HCT116 (cell line): Measurements from ENCODE around the gene CACNA1E. TPM values are rescaled to one million over a fixed set of nuclear protein-coding genes. Genes with fewer than 3 reads are reported as not detected.

Source experiments
- ATAC-seq: fragments of 200-7000 bp; cut with Tn5 transposase; 2 replicates; pipeline ENCODE4 v1.9.1; 2020; ENCODE audit warnings: mild to moderate bottlenecking, moderate library complexity
- BruUV-seq: library from RNA; stranded (reverse); fragments of 400-500 nt; replicated peaks from 2 replicates; lab custom pipeline; 2021; lab: Mats Ljungman, UMichigan
- CTCF ChIA-PET: fragments of 300-600 bp; sonication (Branson Sonifier 250); formaldehyde crosslinking; loops from one replicate; lab custom pipeline; 2021; ENCODE audit warnings: antibody characterized with exemption; lab: Charles Lee
- POLR2A ChIA-PET: fragments of 300-600, 350-600 bp; sonication (Branson Sonifier 250); formaldehyde crosslinking; loops from one replicate; lab custom pipeline; 2021; ENCODE audit warnings: antibody characterized with exemption; lab: Charles Lee
- RAD21 ChIA-PET, 2 experiments: fragments of 300-600 bp; sonication (Branson Sonifier 250); formaldehyde crosslinking; loops; one replicate each; lab custom pipeline; 2023; ENCODE audit warnings: low total read pairs in 2 of 2; ENCODE audit not compliant: uncharacterized antibody in 2 of 2, unreplicated experiment in 2 of 2, low non-redundant PET in 1 of 2; lab: Charles Lee
- DNase-seq: peaks from one replicate; pipeline ENCODE4 v3.0.0-alpha.2; 2010; ENCODE audit warnings: low read depth, low spot score
- H2AFZ ChIP-seq: fragments of 200-600 bp; shearing (Covaris generic), sonication (generic); 2 replicates; pipeline ENCODE4 v1.6.1; 2017; ENCODE audit warnings: low read depth, mixed run types, mixed read lengths, antibody characterized with exemption, low read length; ENCODE audit not compliant: poor library complexity, severe bottlenecking
- H3K27ac ChIP-seq: 2 replicates; pipeline ENCODE4 v1.5.1; 2012; ENCODE audit warnings: low read depth, low read length
- H3K27me3 ChIP-seq: fragments of 200-600 bp; sonication (generic); 2 replicates; pipeline ENCODE4 v1.6.1; 2016; ENCODE audit warnings: mixed run types, low read length, mixed read lengths; ENCODE audit not compliant: insufficient read depth
- H3K36me3 ChIP-seq, 2 experiments: fragments of 200-500 bp in 1 of 2; fragments of 200-600 bp in 1 of 2; sonication (Bioruptor generic) in 1 of 2; sonication (generic) in 1 of 2; 2 replicates each; pipeline versions ENCODE4 v1.5.1 to v1.6.1; 2014 to 2016; ENCODE audit warnings: low read length in 2 of 2, inconsistent platforms in 1 of 2, mixed read lengths in 1 of 2, mixed run types in 1 of 2; ENCODE audit not compliant: insufficient read depth in 2 of 2, control insufficient read depth in 1 of 2
- H3K4me1 ChIP-seq, 2 experiments: fragments of 200-600 bp in 1 of 2; sonication (generic) in 1 of 2; 2 replicates each; pipeline versions ENCODE4 v1.5.1 to v1.6.1; 2012 to 2017; ENCODE audit warnings: low read length in 2 of 2, inconsistent platforms in 1 of 2, mild to moderate bottlenecking in 1 of 2, mixed read lengths in 1 of 2, mixed run types in 1 of 2, moderate library complexity in 1 of 2; ENCODE audit not compliant: insufficient read depth in 2 of 2, control insufficient read depth in 1 of 2
- H3K4me2 ChIP-seq: fragments of 200-600 bp; sonication (generic); 2 replicates; pipeline ENCODE4 v1.6.1; 2017; ENCODE audit warnings: mixed run types, low read length, mixed read lengths
- H3K4me3 ChIP-seq, 2 experiments: fragments of 200-600 bp in 1 of 2; sonication (generic) in 1 of 2; replicated peaks in 1 of 2; 2 replicates each; pipeline ENCODE4 v1.5.1; 2011 to 2016; ENCODE audit warnings: low read length in 2 of 2, control low read depth in 1 of 2, low read depth in 1 of 2, mild to moderate bottlenecking in 1 of 2, mixed read lengths in 1 of 2, mixed run types in 1 of 2
- H3K79me2 ChIP-seq: fragments of 200-600 bp; sonication (generic); 2 replicates; pipeline ENCODE4 v1.6.1; 2017; ENCODE audit warnings: mild to moderate bottlenecking, mixed run types, low read length, moderate library complexity, mixed read lengths; ENCODE audit not compliant: insufficient read depth
- H3K9ac ChIP-seq: fragments of 200-600 bp; sonication (generic); 2 replicates; pipeline ENCODE4 v1.6.1; 2016; ENCODE audit warnings: low read length, mixed read lengths
- H3K9me2 ChIP-seq: fragments of 200-600 bp; sonication (generic), shearing (Covaris generic); 2 replicates; pipeline ENCODE4 v1.6.1; 2017; ENCODE audit warnings: mixed run types, mild to moderate bottlenecking, moderate library complexity; ENCODE audit not compliant: insufficient read depth
- H3K9me3 ChIP-seq, 2 experiments: fragments of 200-500 bp in 1 of 2; fragments of 200-600 bp in 1 of 2; sonication (Bioruptor generic) in 1 of 2; sonication (generic) in 1 of 2; 2 replicates each; pipeline ENCODE4 v1.6.1; 2014 to 2017; ENCODE audit warnings: low read length in 2 of 2, mixed read lengths in 2 of 2, inconsistent platforms in 1 of 2, low read depth in 1 of 2, mild to moderate bottlenecking in 1 of 2, mixed run types in 1 of 2, moderate library complexity in 1 of 2; ENCODE audit not compliant: control insufficient read depth in 1 of 2, insufficient read depth in 1 of 2
- H4K20me1 ChIP-seq: fragments of 200-600 bp; sonication (generic), shearing (Covaris generic); 2 replicates; pipeline ENCODE4 v1.6.1; 2017; ENCODE audit warnings: mixed run types, mild to moderate bottlenecking, moderate library complexity; ENCODE audit not compliant: insufficient read depth
- CBX3 ChIP-seq: IDR thresholded peaks from 2 replicates; pipeline ENCODE4 v1.6.1; 2012; ENCODE audit warnings: low read depth
- CEBPB ChIP-seq: IDR thresholded peaks from 2 replicates; pipeline ENCODE4 v1.6.1; 2012; ENCODE audit warnings: low read depth
- EGR1 ChIP-seq: IDR thresholded peaks from 2 replicates; pipeline ENCODE4 v1.6.1; 2012; ENCODE audit warnings: low read depth
- ELF1 ChIP-seq: IDR thresholded peaks from 2 replicates; pipeline ENCODE4 v1.6.1; 2012; ENCODE audit warnings: low read depth, borderline replicate concordance
- EZH2phosphoT487 ChIP-seq: fragments of 200-600 bp; IDR thresholded peaks from 2 replicates; pipeline ENCODE4 v1.6.1; 2018; ENCODE audit warnings: antibody characterized with exemption, borderline replicate concordance
- FOSL1 ChIP-seq: IDR thresholded peaks from 2 replicates; pipeline ENCODE4 v1.6.1; 2012; ENCODE audit warnings: low read depth
- POLR2A ChIP-seq: IDR thresholded peaks from 2 replicates; pipeline ENCODE4 v1.7.0; 2011; ENCODE audit warnings: borderline replicate concordance; ENCODE audit not compliant: insufficient read depth, insufficient read length; ENCODE audit errors: extremely low read depth
- RAD21 ChIP-seq: IDR thresholded peaks from 2 replicates; pipeline ENCODE4 v1.6.1; 2012; ENCODE audit warnings: low read depth, mild to moderate bottlenecking
- SIN3A ChIP-seq: IDR thresholded peaks from 2 replicates; pipeline ENCODE4 v1.6.1; 2012; ENCODE audit warnings: low read depth
- SP1 ChIP-seq: IDR thresholded peaks from 2 replicates; pipeline ENCODE4 v1.6.1; 2012; ENCODE audit warnings: low read depth
- SRF ChIP-seq: IDR thresholded peaks from 2 replicates; pipeline ENCODE4 v1.6.1; 2012; ENCODE audit warnings: low read depth
- TCF7L2 ChIP-seq: IDR thresholded peaks from 2 replicates; pipeline ENCODE4 v1.7.0; 2011; ENCODE audit warnings: borderline replicate concordance, inconsistent platforms; ENCODE audit not compliant: insufficient read depth, insufficient read length; ENCODE audit errors: extremely low read depth
- YY1 ChIP-seq: IDR thresholded peaks from 2 replicates; pipeline ENCODE4 v1.6.1; 2011; ENCODE audit warnings: low read length, low read depth, moderate library complexity, mild to moderate bottlenecking; ENCODE audit not compliant: insufficient replicate concordance; ENCODE audit errors: extremely low read depth
- intact Hi-C: fragments of 100-400 bp; cut with micrococcal nuclease; formaldehyde crosslinking; loops from 2 replicates; pipeline ENCODE4 v1.10.0; 2022
- total RNA-seq: library from RNA; stranded (reverse); gene quantifications from one replicate; pipeline ENCODE4 v1.2.1, GENCODE V29; 2021; ENCODE audit not compliant: unreplicated experiment
- TF ChIP-seq, protein P1 (sequence below): IDR thresholded peaks from 2 replicates; pipeline ENCODE4 v1.6.1; 2012; ENCODE audit warnings: low read depth
- TF ChIP-seq, protein P2 (sequence below): IDR thresholded peaks from 2 replicates; pipeline ENCODE4 v1.6.1; 2012
- TF ChIP-seq, protein P3 (sequence below): IDR thresholded peaks from 2 replicates; pipeline ENCODE4 v1.6.1; 2012

The CACNA1E gene
- total RNA-seq, 1 experiment from 2014 or later = 0.02 TPM

DNA sequence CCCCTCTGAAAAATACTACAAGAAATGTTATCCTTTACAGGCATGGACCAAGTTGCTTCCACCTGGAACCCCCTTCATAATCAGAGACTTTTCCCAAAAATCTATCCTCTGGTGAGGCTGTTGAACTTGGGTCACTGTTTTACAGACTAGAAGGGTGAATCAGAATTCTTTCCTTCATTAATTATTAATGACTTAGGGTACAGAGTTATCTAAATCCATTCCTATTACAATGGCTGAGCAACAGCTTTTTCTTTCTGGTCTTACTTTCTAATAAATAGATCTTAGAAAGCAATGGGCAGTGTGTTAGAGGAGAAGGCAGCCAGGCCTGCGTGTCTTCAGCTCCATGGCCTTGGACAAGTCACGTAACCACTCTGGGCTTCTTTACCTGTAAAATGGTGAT, 294.0 kb downstream of the CACNA1E start:
- CTCF ChIA-PET = no interaction called here
- BruUV-seq = no TSS peak
- no peak overlapping the region for H3K4me2 ChIP-seq

More for the DNA sequence above, 294.0 kb downstream of the CACNA1E start:
- Histone ChIP-seq H2AFZ (no peak overlapping the region), H4K20me1 (no peaks in the 10 kb centered on the region), H3K9ac (no peak overlapping the region), H3K9me3 (no peaks in the 10 kb centered on the region), H3K4me3 (no peak overlapping the region), H3K79me2 (no peaks in the 10 kb centered on the region), H3K9me2 (no peaks in the 10 kb centered on the region; the same call in 1 of the 2 replicates), H3K27me3 (peaks cover 53% of the 10 kb centered on the region), H3K36me3 (no peaks in the 10 kb centered on the region), H3K4me1 (no peaks in the 10 kb centered on the region), H3K27ac (no peak overlapping the region)
- intact Hi-C loops = no loop called here
- no peak for ATAC-seq
- ChIA-PET POLR2A (no interaction called here), RAD21 (no interaction called here)
- DNase-seq = no peak
- TF ChIP-seq CEBPB (no peak), POLR2A (no peak), TCF7L2 (no peak), SP1 (no peak), EGR1 (no peak), SRF (no peak), CBX3 (no peak), YY1 (no peak), FOSL1 (no peak), SIN3A (no peak), RAD21 (no peak), EZH2phosphoT487 (no peak), ELF1 (no peak)
- TF ChIP-seq, protein P1, sequence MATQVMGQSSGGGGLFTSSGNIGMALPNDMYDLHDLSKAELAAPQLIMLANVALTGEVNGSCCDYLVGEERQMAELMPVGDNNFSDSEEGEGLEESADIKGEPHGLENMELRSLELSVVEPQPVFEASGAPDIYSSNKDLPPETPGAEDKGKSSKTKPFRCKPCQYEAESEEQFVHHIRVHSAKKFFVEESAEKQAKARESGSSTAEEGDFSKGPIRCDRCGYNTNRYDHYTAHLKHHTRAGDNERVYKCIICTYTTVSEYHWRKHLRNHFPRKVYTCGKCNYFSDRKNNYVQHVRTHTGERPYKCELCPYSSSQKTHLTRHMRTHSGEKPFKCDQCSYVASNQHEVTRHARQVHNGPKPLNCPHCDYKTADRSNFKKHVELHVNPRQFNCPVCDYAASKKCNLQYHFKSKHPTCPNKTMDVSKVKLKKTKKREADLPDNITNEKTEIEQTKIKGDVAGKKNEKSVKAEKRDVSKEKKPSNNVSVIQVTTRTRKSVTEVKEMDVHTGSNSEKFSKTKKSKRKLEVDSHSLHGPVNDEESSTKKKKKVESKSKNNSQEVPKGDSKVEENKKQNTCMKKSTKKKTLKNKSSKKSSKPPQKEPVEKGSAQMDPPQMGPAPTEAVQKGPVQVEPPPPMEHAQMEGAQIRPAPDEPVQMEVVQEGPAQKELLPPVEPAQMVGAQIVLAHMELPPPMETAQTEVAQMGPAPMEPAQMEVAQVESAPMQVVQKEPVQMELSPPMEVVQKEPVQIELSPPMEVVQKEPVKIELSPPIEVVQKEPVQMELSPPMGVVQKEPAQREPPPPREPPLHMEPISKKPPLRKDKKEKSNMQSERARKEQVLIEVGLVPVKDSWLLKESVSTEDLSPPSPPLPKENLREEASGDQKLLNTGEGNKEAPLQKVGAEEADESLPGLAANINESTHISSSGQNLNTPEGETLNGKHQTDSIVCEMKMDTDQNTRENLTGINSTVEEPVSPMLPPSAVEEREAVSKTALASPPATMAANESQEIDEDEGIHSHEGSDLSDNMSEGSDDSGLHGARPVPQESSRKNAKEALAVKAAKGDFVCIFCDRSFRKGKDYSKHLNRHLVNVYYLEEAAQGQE = no peak
- TF ChIP-seq, protein P2, sequence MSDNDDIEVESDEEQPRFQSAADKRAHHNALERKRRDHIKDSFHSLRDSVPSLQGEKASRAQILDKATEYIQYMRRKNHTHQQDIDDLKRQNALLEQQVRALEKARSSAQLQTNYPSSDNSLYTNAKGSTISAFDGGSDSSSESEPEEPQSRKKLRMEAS = no peak
- TF ChIP-seq, protein P3, sequence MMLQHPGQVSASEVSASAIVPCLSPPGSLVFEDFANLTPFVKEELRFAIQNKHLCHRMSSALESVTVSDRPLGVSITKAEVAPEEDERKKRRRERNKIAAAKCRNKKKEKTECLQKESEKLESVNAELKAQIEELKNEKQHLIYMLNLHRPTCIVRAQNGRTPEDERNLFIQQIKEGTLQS = no peak
